Measurements from ENCODE around the gene GNG7.

The GNG7 gene

GRCh38 chr19:2488942-2489731, 213.4 kb downstream of the GNG7 start:
- in situ Hi-C loops (cut with MboI; ENCODE audit: low pct_unique_long_range_greater_than_20kb, low sequenced_read_pairs) = no loop called here
- peak; percentile 34 for DNase-seq

- in situ Hi-C loops (cut with MboI; ENCODE audit: low pct_unique_long_range_greater_than_20kb, low sequenced_read_pairs) = no loop called here
- no peak for DNase-seq
Observed at GRCh38 chr19:2488405-2488941, 214.0 kb downstream of the GNG7 start.

GRCh38 chr19:2487842-2488241, 214.7 kb downstream of the GNG7 start:
- in situ Hi-C loops (cut with MboI; ENCODE audit: low pct_unique_long_range_greater_than_20kb, low sequenced_read_pairs) = no loop called here
- DNase-seq = no peak

GRCh38 chr19:2487090-2487489, 215.4 kb downstream of the GNG7 start:
- in situ Hi-C loops (cut with MboI; ENCODE audit: low pct_unique_long_range_greater_than_20kb, low sequenced_read_pairs) = no loop called here

GRCh38 chr19:2485428-2485827, 217.1 kb downstream of the GNG7 start:
- DNase-seq = no peak
- in situ Hi-C loops (cut with MboI; ENCODE audit: low pct_unique_long_range_greater_than_20kb, low sequenced_read_pairs) = no loop called here

More at GRCh38 chr19:2487090-2487489, 215.4 kb downstream of the GNG7 start:
- DNase-seq = no peak

GRCh38 chr19:2484178-2484937, 218.1 kb downstream of the GNG7 start:
- no peak for DNase-seq
- in situ Hi-C loops (cut with MboI; ENCODE audit: low pct_unique_long_range_greater_than_20kb, low sequenced_read_pairs) = no loop called here

GRCh38 chr19:2483484-2484151, 218.9 kb downstream of the GNG7 start:
- no peak for DNase-seq
- in situ Hi-C loops (cut with MboI; ENCODE audit: low pct_unique_long_range_greater_than_20kb, low sequenced_read_pairs) = no loop called here

DNA sequence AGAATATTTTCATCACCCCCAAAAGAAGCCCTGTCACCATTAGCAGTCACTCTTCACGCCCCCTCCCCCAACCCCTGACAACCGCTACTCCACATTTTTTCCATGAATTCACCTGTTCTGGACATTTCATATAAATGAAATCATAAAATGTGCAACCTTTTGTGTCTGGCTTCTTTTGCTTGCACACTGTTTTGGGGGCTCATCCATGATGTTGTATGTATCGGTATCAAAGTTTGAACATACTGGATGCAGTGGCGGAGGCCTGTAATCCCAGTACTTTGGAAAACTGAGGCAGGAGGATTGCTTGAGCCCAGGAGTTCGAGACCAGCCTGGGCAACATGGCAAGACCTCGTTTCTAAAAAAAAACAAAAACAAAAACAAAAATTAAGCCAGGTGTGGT, 219.4 kb downstream of the GNG7 start:
- in situ Hi-C loops (cut with MboI; ENCODE audit: low pct_unique_long_range_greater_than_20kb, low sequenced_read_pairs) = no loop called here
- no peak for DNase-seq

GRCh38 chr19:2482354-2483038, 220.0 kb downstream of the GNG7 start:
- no peak for DNase-seq
- in situ Hi-C loops (cut with MboI; ENCODE audit: low pct_unique_long_range_greater_than_20kb, low sequenced_read_pairs) = no loop called here

DNA sequence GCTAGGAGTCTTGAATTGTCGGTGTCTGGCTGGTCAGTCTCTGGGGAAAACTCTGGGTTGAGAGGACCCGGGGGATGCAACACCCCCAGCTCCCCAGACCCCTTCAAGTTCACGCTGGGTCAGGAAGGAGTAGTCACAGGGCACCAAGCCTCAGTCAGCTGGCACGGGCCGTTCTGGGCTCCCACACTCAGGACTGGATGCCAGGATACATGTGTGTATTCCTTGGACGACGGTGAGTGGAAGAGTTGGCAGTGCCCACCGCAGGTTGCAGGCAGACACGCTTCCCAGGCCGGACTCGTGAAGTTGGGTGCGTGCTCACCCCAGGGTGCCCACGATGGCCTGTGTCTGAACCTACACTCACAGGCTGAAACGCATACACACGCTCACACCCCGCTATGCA, 221.0 kb downstream of the GNG7 start:
- in situ Hi-C loops (cut with MboI; ENCODE audit: low pct_unique_long_range_greater_than_20kb, low sequenced_read_pairs) = no loop called here
- no peak for DNase-seq

DNA sequence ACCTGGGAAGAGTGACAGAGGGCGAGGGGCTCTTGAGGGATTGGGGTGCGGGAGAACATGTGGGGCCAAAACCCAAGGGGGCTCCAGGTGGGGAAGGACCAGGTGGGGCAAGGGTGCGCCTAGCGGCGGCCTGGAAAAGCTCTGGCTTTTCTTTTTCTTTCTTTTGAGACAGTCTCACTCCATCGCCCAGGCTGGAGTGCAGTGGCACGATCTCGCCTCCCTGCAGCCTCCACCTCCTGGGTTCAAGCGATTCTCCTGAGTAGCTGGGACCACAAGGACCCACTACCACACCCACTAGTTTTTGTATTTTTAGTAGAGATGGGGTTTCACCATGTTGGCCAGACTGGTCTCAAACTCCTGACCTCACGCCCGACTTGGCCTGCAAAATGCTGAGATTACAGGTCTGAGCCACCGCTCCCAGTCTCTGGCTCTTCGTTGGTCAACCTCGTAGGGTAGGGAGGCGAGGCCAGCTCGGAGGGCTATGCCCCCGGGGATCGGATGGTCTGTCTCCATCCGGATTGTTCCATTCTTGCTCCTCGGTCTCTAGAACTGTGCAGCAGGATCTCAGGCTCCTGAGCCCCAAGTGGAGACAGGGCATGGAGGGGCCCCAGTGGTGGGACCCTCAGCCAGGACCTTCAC, 222.8 kb downstream of the GNG7 start:
- no peak for DNase-seq
- in situ Hi-C loops (cut with MboI; ENCODE audit: low pct_unique_long_range_greater_than_20kb, low sequenced_read_pairs) = no loop called here

- in situ Hi-C loops (cut with MboI; ENCODE audit: low pct_unique_long_range_greater_than_20kb, low sequenced_read_pairs) = no loop called here
- no peak for DNase-seq
Observed at GRCh38 chr19:2478756-2479555, 223.5 kb downstream of the GNG7 start.

DNA sequence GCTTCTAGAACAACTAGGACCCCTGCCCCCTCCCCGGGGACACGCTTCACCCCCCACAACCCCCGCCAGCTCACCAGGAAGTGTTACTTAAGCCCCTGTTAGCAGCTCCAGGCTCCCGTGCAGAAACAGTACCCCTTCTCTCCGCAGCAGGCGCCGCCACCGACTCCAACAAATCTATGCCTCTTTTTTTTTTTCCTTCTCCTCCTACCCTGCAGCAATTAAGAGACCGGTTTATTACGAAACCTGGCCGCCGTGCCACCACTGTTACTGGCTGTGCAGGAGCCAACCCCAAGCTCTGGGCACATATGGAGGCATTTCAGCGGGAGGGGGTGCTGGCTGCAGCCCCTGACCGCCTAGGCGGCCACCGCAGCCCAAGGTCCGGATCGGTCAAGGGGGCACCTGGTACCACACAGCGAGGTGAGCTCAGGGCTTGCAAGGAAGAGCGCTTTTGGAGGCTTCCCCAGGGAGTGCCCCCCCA, 224.2 kb downstream of the GNG7 start:
- peak; percentile 93 for DNase-seq
- in situ Hi-C loops (cut with MboI; ENCODE audit: low pct_unique_long_range_greater_than_20kb, low sequenced_read_pairs) = no loop called here

DNA sequence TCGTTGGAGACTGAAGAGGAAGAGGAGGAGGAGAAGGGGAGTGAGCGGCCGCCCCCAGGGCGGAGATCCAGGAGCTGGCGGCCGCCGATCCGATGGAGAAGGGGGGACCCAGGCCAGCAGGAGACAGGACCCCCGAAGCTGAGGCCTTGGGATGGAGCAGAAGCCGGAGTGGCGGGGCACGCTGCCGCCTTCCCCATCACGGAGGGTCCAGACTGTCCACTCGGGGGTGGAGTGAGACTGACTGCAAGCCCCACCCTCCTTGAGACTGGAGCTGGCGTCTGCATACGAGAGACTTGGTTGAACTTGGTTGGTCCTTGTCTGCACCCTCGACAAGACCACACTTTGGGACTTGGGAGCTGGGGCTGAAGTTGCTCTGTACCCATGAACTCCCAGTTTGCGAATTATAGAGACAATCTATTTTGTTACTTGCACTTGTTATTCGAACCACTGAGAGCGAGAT, 224.7 kb downstream of the GNG7 start:
- in situ Hi-C loops (cut with MboI; ENCODE audit: low pct_unique_long_range_greater_than_20kb, low sequenced_read_pairs) = no loop called here
- DNase-seq = peak; percentile 46

- in situ Hi-C loops (cut with MboI; ENCODE audit: low pct_unique_long_range_greater_than_20kb, low sequenced_read_pairs) = no loop called here
- no peak for DNase-seq
Observed at GRCh38 chr19:2477141-2477710, 225.3 kb downstream of the GNG7 start.

DNA sequence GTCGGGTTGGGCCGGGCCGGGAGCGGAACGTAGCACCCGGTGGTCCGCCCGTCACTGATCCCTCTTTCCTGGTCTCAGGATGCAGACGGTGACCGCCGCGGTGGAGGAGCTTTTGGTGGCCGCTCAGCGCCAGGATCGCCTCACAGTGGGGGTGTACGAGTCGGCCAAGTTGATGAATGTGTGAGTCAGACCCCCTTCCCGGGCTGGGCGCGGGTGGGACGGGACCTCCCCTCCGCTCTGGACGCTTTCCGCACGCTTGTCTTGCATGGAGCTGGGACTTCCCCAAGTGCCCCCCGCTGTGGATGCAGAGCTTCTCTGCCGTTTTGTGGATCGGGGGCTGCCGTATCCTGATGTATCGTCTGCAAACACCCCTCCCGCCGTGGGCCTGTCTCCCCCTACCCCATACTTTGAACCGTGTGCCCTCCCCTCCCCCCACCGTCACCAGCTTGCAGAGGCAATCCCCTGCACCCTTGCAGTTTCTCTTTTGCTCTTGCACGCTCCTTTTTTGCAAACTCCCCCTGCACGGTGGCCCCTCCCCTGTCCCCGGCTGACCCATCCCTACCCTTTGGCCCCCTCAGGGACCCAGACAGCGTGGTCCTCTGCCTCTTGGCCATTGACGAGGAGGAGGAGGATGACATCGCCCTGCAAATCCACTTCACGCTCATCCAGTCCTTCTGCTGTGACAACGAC, 225.9 kb downstream of the GNG7 start:
- in situ Hi-C loops (cut with MboI; ENCODE audit: low pct_unique_long_range_greater_than_20kb, low sequenced_read_pairs) = no loop called here
- peak; percentile 46 for DNase-seq
